HG03432 (cell line): ENCODE data around the gene FNIP1.
"Not testable (repeated sequence)": the region's sequence is repeated elsewhere in the genome, so short reads cannot be mapped to it uniquely, and the experiment has no call there.

Experiments
- ATAC-seq: cut with Tn5 transposase; IDR thresholded peaks from one replicate; pipeline ENCODE4 v1.9.1; 2021; ENCODE audit warnings: mild to moderate bottlenecking, moderate library complexity; ENCODE audit not compliant: unreplicated experiment

Gene FNIP1

DNA sequence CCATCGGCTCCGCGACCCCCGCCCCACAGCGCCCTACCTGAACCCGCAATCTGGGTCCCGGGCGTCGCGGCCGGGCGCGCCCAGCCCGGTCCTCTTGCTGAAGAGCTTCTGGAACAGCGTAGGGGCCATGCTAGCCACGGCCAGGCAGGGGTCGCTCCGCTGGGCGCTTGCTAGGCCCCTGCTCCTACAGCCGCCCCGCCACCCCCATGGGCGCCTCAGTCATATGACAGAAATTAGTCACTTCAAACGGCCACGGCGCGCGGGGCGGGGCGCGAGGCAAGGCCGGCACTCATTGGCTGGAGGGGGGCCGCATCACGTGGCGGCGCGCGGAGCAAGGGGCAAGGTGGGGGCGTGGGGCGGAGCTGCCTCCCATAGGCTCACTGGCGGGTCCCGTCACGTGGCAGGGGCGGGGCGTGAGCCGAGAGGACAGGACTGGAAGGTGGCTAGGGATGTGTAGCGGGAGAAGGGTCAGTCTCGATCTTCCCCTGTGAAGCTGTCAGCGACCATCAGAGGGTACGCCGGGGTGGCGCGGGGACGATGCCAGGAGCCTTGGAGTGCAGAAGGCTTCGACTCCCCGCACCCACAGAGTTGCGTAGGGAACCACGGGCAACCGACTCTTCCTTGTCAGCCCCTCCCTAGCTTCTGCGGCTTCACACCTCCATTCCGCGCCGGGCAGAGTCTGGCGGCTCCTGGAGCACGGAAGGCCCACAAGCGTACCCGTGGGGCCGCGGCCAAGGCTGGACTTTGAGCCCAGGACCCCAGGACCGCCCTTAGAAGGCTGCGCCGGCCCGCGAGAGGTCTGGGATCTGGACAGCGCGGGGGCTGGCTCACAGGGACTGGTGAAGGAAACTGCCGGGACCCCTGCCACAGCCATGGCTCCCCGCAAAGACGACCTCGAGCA lies at the start of gene FNIP1:
Gene FNIP1, minus strand, starts transcription at position 225 of the 901 bp plus-strand sequence. Its CDS starts 96 bp downstream, at position 129.
- peak; percentile 95 for ATAC-seq

DNA sequence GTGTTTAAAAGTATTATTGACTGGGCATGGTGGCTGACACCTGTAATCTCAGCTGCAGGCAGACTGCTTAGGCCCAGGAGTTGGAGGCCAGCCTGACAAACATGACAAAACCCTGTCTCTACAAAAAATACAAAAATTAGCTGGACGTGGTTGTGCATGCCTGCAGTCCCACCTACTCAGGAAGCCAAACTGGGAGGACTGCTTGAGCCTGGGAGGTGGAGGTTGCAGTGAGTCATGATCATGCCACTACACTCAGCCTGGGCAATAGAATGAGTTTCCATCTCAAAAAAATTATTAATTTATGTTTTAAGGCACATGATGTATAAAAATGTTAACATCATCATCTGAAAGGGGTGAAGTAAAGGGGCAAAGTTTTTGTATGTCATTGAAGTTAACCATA lies 49.7 kb upstream of the FNIP1 start:
- no peak for ATAC-seq

DNA sequence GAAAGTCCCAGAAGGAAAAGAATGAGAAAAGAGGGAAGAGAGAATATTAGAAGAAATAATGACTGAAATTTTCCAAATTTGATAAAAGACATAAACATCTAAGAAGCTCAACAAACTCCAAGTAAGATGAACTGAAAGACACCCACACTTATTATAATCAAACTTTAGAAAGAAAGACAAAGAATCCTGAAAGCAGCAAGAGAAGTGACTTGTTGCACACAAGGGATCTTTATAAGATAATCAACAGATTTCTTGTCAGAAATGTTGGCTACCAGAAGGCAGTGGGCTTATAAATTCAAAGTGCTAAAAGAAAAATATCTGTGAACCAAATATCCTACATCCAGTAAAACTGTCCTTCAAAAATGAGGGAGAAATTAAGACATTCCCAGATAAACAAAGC lies 49.0 kb upstream of the FNIP1 start:
- ATAC-seq = no peak

DNA sequence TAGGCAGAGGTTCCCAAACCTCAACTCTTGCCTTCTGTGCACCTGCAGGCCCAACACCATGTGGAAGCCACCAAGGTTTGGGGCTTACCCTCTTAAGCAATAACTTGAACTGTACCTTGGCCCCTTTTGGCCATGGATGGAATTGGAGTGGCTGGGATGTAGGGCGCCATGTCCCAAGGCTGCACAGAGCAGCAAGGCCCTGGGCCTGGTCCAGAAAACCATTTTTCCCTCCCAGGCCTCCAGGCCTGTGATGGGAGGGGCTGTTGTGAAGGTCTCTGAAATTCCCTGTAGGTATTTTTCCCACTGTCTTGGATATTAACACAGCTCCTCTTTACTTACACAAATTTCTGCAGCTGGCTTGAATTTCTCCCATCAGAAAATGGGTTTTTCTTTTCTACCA lies 46.2 kb upstream of the FNIP1 start:
- ATAC-seq = not testable (repeated sequence)

DNA sequence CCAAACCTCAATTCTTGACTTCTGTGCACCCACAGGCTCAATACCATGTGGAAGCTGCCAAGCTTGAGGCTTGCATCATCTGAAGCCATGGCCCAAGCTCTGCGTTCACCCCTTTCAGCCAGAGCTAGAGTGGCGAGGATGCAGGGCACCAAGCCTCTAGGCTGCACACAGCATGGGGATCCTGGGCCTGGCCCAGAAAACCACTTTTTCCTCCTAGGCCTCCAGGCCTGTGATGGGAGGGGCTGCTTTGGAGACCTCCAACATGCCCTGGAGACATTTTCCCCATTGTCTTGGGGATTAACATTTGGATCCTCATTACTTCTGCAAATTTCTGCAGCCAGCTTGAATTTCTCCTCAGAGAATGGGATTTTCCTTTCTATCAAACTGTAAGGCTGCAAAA lies 35.9 kb upstream of the FNIP1 start:
- ATAC-seq = not testable (repeated sequence)

DNA sequence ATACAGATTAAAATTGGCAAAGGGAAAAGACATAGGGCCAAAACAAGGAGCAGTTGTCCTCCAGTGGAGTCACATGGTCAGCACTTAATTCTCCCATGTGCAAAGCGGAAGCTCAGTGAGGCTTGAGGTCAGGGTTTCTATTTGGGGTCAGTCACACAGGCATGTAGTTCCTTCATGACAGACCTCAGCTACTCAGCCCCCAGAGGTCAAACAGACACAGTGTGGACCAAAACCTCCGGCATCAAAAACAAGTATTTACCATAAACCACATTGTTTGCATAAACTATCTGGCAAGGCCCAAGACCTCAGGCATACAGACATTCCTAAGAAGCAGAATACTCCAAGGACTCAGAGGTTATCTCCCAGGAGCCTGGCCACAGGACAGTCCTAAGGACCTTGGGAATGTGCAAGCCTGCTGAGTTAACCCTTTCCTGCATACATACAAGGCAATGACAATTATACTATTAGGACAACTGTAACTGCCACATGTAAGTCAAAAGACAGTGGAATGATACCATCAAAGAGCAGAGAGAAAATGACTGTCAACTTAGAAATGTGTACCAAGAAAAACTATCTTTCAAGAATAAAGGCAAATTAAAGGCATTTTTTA lies 28.7 kb upstream of the FNIP1 start:
- peak; percentile 87 for ATAC-seq

DNA sequence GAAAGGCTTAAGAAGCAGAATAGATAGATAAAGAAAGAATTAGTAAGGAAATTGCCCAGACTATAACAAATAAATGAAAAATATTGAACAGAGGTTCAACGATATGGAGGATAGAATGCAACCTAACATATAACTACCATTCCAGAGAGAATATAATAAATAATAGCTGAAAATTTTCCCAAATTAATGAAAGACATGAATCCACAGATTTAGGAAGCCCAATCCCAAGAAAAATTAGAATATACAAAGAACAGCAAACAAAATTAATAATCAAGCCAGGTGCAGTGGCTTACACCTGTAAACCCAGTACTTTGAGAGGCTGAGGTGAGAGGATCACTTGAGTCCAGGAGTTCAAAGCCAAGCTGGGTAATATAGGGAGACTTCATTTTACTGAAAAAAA lies 27.8 kb upstream of the FNIP1 start:
- no peak for ATAC-seq

DNA sequence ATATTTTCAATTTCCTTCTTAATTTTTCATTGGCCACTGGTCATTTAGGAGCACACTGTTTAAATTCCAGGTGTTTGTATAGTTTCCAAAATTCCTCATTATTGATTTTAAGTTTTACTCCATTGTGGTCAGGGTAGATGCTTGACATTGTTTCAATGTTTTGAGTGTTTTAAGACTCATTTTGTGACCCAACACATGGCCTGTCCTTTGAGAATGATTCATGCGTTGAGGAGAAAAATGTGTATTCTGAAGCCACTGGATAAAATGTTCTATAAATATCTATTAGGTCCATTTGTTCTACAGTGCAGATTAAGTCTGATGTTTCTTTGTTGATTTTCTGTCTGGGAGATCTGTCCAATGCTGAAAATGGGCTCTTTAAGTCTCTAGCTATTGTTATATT lies 24.4 kb upstream of the FNIP1 start:
- ATAC-seq = no peak

DNA sequence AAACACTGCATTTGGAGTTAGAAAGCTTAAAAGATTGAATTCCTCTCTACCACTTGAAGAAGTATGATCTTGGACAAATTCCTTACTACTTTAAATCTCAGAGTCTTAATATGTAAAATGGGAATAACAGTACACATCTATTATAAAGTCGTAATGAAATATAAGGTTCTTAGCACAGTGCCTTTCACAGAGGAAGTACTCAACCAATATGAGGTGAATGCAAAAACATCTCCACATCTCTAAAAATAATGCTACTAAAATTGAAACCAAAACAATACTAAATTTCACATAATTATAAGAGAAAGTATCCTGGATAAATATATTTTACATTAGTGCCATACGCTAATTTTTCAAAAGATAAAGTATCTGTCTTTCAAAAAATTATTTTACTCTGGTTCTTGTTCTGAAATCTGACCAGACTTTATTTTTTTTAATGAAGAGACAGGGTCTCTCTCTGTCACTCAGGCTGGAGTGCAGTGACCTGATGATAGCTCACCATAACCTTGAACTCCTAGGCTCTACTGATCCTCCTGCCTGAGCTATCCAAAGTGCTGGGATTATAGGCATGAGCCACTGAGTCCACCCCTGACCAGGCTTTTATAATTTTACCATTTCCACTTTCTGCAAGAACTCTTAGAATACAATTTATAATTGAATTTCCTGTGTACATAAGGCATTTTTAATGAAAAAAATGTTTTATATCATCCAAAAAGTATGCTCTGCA lies 21.3 kb upstream of the FNIP1 start:
- ATAC-seq = no peak

DNA sequence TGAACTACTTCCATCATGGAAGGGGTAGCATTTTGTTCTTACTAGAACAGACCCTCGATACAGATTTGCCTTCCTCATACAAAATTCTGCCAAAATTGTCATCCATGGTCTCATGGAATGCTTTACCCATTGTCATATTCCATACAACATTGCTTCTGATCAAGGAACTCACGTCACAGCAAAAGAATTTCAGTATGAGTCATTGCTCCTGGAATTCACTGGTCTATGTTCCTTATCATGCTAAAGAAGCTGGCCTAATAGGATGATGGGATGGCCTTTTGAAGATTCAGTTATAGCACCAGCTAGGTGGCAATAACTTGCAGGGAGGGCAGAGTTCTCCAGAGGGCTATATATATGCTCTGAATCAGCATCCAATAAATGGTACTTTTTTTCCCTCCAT lies 18.2 kb upstream of the FNIP1 start:
- no peak for ATAC-seq

DNA sequence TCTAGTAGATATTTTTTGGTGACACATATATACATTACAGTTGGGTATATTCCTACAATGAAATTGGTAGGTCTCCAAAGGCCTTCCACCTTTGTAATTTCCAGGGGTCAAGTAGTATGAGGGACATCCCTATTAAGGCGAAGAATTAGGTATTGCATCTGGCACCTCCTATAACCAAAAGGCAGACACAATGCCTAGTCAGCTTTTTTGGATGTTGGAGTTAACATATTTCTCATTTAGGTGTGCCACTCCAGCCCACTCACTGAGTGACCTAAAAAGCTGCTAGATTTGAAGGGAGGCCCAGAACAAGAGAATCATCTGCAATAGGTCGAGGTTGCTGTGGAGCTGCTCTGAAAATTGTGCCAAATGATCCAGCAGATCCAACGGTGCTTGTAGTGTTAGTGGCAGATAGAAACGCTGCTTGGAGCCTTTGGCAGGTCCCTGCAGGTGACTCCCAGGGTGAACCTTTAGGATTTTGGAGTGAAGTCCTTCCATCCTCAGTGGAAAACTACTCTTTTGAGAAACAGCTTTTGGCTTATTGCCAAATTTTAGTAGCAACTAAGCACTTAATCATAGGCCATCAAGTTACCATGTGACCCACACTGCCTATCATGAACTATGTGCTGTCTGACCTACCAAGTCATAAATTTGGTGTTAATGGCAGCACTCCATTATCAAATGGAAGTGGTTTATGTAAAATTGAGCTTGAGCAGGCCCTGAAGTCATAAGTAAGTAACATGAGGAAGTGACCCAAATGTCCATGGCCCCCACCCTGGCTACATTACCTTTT lies 15.7 kb upstream of the FNIP1 start:
- no peak for ATAC-seq

DNA sequence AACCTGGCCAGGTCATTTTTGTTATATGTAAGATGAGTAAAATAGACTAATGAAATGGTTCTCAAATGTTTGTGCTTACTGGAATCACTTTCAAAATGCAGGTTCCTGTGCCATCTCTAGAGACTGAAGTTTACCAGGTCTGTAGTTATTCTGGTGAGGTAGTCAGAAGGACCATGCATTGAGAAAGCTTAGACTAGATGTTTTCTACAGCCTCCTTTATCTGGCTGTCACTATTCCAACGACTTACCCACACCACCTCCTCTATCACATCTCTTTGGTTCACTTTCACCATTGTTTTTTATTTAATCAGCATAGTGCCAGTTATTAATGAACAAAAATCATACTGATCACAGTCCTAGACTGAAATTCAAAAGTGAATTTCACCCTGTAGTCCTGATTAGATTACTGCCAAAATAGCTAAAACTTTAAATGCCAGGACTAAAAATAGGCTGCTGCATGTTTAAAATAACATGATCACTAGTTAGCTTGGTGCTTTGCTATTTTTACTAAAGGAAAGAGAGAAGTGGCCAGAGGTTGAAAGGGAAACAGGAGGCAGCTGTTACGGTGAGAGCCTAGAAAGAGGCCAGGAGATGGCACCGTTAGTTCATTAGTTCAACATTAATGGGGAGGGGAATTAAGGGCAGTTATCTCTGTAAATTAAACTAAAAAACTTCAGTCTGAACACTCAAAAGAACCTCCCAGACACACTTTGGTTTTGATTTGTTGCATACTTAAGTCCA lies 13.9 kb upstream of the FNIP1 start:
- peak; percentile 73 for ATAC-seq

DNA sequence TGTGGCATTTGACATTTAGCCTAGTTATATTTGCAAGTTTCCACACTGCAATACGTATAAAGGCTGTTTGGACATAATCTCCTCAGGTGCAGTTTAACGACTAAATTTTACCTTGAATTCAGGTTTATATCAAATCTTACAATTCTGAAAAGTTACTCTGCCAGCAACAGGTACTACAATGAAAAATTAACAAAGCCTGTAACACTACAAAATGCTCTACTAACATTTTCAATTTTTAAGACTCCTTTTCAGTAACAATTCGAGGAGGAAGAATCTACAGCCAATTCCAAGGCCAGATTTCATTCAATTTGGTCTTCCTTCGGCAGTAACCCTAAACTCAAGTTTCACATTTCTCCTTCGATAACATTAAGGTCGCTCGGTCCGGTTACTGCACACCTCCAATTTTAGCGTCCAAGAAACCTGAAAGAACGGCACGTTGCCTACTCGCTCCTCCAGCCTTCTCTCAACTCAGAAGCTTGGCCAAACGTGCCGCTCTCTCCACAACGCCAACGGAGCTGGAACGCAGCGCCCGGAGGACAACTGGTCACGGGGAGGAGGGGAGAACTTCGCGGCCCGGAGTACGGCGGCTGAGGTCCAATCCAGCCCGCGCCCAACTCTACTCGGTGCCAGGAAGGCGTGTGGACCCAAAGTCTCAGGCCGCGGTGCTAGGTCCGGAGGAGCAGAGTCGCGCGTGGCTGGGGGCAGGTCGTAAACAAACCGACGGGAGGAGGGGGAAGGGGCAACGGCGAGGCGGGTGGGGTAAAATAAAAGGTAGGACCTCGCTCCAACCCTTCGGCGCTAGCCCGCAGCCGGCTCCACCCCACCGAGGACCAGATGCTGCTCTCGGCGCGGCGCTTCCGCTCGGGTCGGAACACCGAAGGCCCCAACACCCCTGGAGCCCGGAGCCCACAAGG lies 681 bp downstream of the FNIP1 start:
- peak; percentile 17 for ATAC-seq

DNA sequence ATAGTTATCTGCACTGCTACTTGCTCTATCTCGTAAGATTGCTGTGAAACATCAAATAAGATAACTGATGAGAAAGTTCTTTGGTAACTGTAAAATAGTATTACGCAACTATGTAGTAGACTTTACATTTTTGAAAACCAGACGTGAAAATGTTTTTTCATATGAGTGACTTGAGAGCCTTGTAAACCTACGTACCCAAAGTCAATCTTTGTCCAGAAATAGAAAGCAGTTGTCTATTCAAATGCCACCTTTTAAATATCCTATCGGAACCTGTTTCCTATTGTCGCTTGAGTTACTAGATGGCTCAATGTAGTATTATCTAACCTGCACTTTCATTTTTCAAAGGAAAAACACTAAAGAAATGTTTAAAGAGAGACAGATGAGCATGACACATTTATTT lies 1.6 kb downstream of the FNIP1 start:
- ATAC-seq = no peak

DNA sequence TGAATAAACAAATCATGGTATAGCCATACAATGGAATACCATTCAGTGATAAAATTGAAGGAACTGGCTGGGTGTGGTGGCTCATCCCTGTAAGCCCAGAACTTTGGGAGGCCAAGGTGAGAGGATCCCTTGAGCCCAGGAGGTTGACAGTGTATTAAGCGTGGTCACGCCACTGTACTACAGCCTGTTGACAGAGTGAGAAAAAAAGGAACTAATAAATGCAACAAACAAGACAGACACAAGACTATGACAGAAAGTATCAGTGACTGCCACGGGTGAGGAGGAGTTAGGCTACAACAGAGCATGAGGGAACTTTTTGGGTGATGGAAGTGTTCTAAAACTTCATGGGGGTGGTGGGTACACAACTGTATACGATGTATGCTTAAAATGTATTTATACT lies 2.2 kb downstream of the FNIP1 start:
- ATAC-seq = no peak

DNA sequence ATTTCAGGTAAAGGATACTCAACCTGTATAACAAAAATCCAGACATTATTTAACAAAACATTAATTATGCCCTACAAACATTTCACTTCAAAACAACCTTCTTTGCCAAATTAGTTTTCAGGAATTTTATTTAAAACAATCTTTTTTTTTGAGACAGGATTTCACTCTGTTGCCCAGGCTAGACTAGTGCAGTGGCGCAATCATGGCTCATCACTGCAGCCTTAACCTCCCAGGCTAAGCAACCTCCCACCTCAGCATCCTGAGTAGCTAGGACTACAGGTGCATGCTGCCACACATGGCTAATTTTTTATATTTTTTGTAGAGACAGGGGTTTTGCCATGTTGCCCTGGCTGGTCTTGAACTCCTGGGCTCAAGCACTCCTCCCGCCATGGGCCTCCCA lies 3.9 kb downstream of the FNIP1 start:
- no peak for ATAC-seq

DNA sequence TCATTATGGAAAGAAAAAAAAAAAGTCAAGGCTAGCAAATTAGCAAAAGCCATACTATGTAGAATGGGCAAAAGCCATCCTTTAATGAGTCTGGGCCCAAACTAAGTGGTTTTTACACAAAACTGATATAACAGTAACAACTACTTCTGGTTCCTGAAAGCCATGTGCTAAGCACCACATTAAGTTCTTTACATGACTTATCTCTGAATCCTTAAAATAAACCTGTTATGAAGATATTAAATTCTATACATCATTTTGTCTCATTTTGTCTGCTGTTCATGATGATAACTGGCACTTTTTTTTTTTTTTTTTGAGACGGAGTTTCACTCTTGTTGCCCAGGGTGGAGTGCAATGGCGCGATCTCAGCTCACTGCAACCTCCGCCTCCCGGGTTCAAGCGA lies 5.0 kb downstream of the FNIP1 start:
- ATAC-seq = no peak

DNA sequence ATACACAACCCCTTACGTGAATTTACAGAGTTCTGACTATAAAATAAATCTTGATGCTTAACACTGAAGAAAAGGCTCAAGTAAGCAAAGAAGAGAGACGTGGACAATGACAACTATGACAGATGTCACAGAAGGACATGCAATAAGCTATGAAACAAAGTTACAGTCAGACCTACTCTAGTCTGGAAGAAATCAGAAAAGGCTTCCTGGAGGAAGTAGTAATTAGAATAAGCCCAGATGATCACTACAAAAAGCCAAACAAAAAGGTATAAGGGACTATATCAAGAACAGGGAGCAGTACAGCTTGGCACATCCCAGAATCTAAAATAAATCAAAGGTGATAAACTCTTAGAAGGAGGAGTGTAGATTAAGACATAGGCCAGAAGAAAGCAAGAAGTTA lies 6.3 kb downstream of the FNIP1 start:
- no peak for ATAC-seq

DNA sequence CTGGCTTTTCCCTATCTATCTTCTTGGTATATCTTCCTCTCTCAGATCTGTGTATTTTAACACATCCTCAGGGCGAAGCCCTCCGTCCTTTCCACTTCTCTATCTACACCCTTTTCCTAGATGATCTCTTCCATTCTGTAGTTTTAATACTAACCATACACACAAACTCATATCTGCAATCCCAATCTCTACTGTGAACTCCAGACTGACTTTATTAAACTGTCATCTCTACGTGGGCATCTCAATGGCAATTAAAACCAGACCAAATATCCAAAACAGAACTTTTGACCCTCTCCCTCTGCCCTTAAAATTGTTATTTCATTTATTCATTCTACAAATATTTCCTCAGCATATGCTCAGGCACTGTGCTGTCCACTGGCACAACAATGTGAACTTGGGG lies 7.1 kb downstream of the FNIP1 start:
- no peak for ATAC-seq
